WTC11 (cell line): ENCODE results near the gene OR51F2. TPM values are rescaled to one million over a fixed set of nuclear protein-coding genes. Genes with fewer than 3 reads are reported as not detected.
A peak's percentile ranks its signal among the peaks of the same experiment; 100 is the strongest.

ENCODE experiments used
- ATAC-seq: fragments of 200-7000 bp; cut with Tn5 transposase; 2 replicates; pipeline ENCODE4 v1.10.0; 2021; ENCODE audit warnings: mild to moderate bottlenecking, moderate library complexity
- CTCF ChIA-PET: fragments of 300-600 bp; sonication (Branson Sonifier 250); formaldehyde crosslinking; loops from one replicate; lab custom pipeline; 2021; ENCODE audit warnings: antibody characterized with exemption; lab: Charles Lee
- POLR2A ChIA-PET: fragments of 350-600 bp; sonication (Branson Sonifier 250); formaldehyde crosslinking; loops from one replicate; lab custom pipeline; 2021; ENCODE audit warnings: antibody characterized with exemption; lab: Charles Lee
- DNase-seq: peaks from one replicate; pipeline ENCODE4 v3.0.0; 2021; ENCODE audit warnings: low spot score
- H3K27ac Mint-ChIP-seq: 2 replicates; pipeline ENCODE4 v1.8.0; 2021; ENCODE audit warnings: mixed read lengths
- H3K27me3 Mint-ChIP-seq: 2 replicates; pipeline ENCODE4 v1.8.0; 2021; ENCODE audit warnings: low read depth, mild to moderate bottlenecking, moderate library complexity, mixed read lengths
- H3K36me3 Mint-ChIP-seq: 2 replicates; pipeline ENCODE4 v1.8.0; 2021; ENCODE audit warnings: mixed read lengths
- H3K4me1 Mint-ChIP-seq: 2 replicates; pipeline ENCODE4 v1.8.0; 2022; ENCODE audit warnings: mixed read lengths
- H3K4me3 Mint-ChIP-seq: 2 replicates; pipeline ENCODE4 v1.8.0; 2021; ENCODE audit warnings: mild to moderate bottlenecking, moderate library complexity, mixed read lengths
- H3K9me3 Mint-ChIP-seq: 2 replicates; pipeline ENCODE4 v1.8.0; 2021; ENCODE audit warnings: mixed read lengths
- AFF4 ChIP-seq: sonication (generic); formaldehyde crosslinking; IDR thresholded peaks from 2 replicates; pipeline ENCODE4 v1.8.1; 2023; ENCODE audit warnings: mild to moderate bottlenecking, missing genetic modification reagents, borderline replicate concordance
- ATF1 ChIP-seq: sonication (generic); formaldehyde crosslinking; IDR thresholded peaks from 2 replicates; pipeline ENCODE4 v1.8.1; 2023; ENCODE audit warnings: mild to moderate bottlenecking, moderate library complexity, missing genetic modification reagents
- CBFB ChIP-seq: sonication (generic); formaldehyde crosslinking; IDR thresholded peaks from 2 replicates; pipeline ENCODE4 v1.8.1; 2022; ENCODE audit warnings: mild to moderate bottlenecking, low read depth, missing genetic modification reagents
- CDX4 ChIP-seq: fragments of 250-450 bp; sonication (Bioruptor Pico); IDR thresholded peaks from 2 replicates; pipeline ENCODE4 v1.9.0; 2021; ENCODE audit warnings: moderate library complexity, mild to moderate bottlenecking, inconsistent platforms, borderline replicate concordance
- CTCF ChIP-seq: fragments of 200-600 bp; IDR thresholded peaks from 2 replicates; pipeline ENCODE4 v1.8.0; 2022; ENCODE audit warnings: antibody characterized with exemption
- EMX1 ChIP-seq: fragments of 250-450 bp; sonication (Bioruptor Pico); IDR thresholded peaks from 2 replicates; pipeline ENCODE4 v1.8.0; 2021; ENCODE audit warnings: mild to moderate bottlenecking
- ESRRA ChIP-seq: sonication (generic); formaldehyde crosslinking; IDR thresholded peaks from 2 replicates; pipeline ENCODE4 v1.8.1; 2022; ENCODE audit warnings: mild to moderate bottlenecking, missing genetic modification reagents, borderline replicate concordance
- HMGXB4 ChIP-seq: sonication (generic); formaldehyde crosslinking; IDR thresholded peaks from 2 replicates; pipeline ENCODE4 v1.8.1; 2023; ENCODE audit warnings: mild to moderate bottlenecking, moderate library complexity, missing genetic modification reagents
- IRF2 ChIP-seq: sonication (generic); formaldehyde crosslinking; IDR thresholded peaks from 2 replicates; pipeline ENCODE4 v1.8.0; 2022; ENCODE audit warnings: low read depth, missing genetic modification reagents, borderline replicate concordance
- NFYB ChIP-seq: sonication (generic); formaldehyde crosslinking; conservative IDR thresholded peaks from 2 replicates; pipeline ENCODE4 v1.8.0; 2022; ENCODE audit warnings: low read depth, missing genetic modification reagents
- NR3C1 ChIP-seq: sonication (generic); formaldehyde crosslinking; conservative IDR thresholded peaks from 2 replicates; pipeline ENCODE4 v1.8.1; 2023; ENCODE audit warnings: low read depth, mild to moderate bottlenecking, missing genetic modification reagents
- SMAD3 ChIP-seq: sonication (generic); formaldehyde crosslinking; IDR thresholded peaks from 2 replicates; pipeline ENCODE4 v1.8.0; 2022; ENCODE audit warnings: missing genetic modification reagents, mild to moderate bottlenecking, borderline replicate concordance
- TEAD1 ChIP-seq: sonication (generic); formaldehyde crosslinking; IDR thresholded peaks from 2 replicates; pipeline ENCODE4 v1.8.0; 2022; ENCODE audit warnings: mild to moderate bottlenecking, missing genetic modification reagents
- USF1 ChIP-seq: sonication (generic); formaldehyde crosslinking; IDR thresholded peaks from 2 replicates; pipeline ENCODE4 v1.8.0; 2022; ENCODE audit warnings: mild to moderate bottlenecking, missing genetic modification reagents
- ZNF138 ChIP-seq: sonication (generic); formaldehyde crosslinking; conservative IDR thresholded peaks from 2 replicates; pipeline ENCODE4 v1.8.1; 2022; ENCODE audit warnings: mild to moderate bottlenecking, moderate library complexity, missing genetic modification reagents
- ZNF416 ChIP-seq: fragments of 250-450 bp; sonication (Bioruptor Pico); IDR thresholded peaks from 2 replicates; pipeline ENCODE4 v1.9.0; 2021; ENCODE audit warnings: mild to moderate bottlenecking, inconsistent platforms
- total RNA-seq: library from RNA; stranded (reverse); gene quantifications from 3 replicates; pipeline ENCODE4 v1.2.3, GENCODE V29; 2021

Gene OR51F2
- total RNA-seq, 1 experiment from 2014 or later, result not detected

GRCh38 chr11:4809246-4809645 lies 11.9 kb upstream of the OR51F2 start:
- TF ChIP-seq HMGXB4 (CRISPR knock-in tag) (no peak), CBFB (CRISPR knock-in tag) (no peak), NFYB (CRISPR knock-in tag) (no peak), SMAD3 (no peak), EMX1 (CRISPR knock-in tag) (no peak), IRF2 (CRISPR knock-in tag) (no peak), ATF1 (CRISPR knock-in tag) (no peak), TEAD1 (no peak), ZNF138 (no peak), AFF4 (no peak)
- DNase-seq (no peak), ATAC-seq (no peak)
- POLR2A ChIA-PET, result no interaction called here
- Mint-ChIP-seq H3K27ac (no peak overlapping the region), H3K4me1 (peaks cover 2% of the 10 kb centered on the region), H3K36me3 (no peaks in the 10 kb centered on the region), H3K27me3 (peaks cover 4% of the 10 kb centered on the region; the same call in 1 of the 2 replicates), H3K4me3 (no peak overlapping the region), H3K9me3 (no peaks in the 10 kb centered on the region)
- CTCF ChIA-PET, result no interaction called here

- Mint-ChIP-seq H3K4me1 (peaks cover 6% of the 10 kb centered on the region; the same call in 1 of the 2 replicates), H3K27ac (no peak overlapping the region), H3K27me3 (no peaks in the 10 kb centered on the region; the same call in 1 of the 2 replicates), H3K9me3 (no peaks in the 10 kb centered on the region)
- no peak for DNase-seq
- CTCF ChIA-PET, result interaction anchor here (5.0 kb wide), 1 partner anchor 188 kb away, joined by 59 read pairs; the partner anchor contains the start of gene OR51D1
- TF ChIP-seq NR3C1 (no peak), CDX4 (no peak)
- TF ChIP-seq, all 79 proteins: peak for 0
- ATAC-seq, result no peak
- POLR2A ChIA-PET, result no interaction called here
- Mint-ChIP-seq H3K36me3 (no peaks in the 10 kb centered on the region), H3K4me3 (no peak overlapping the region)
Observed at GRCh38 chr11:4825132-4825531, 4.0 kb downstream of the OR51F2 start.

- ATAC-seq (peak; percentile 61), DNase-seq (no peak)
- H3K27ac Mint-ChIP-seq, result no peak overlapping the region
- no peaks in the 10 kb centered on the region for H3K9me3 Mint-ChIP-seq
- no peaks in the 10 kb centered on the region; the same call in 1 of the 2 replicates for H3K27me3 Mint-ChIP-seq
- peaks cover 6% of the 10 kb centered on the region; the same call in 1 of the 2 replicates for H3K4me1 Mint-ChIP-seq
- no peaks in the 10 kb centered on the region for H3K36me3 Mint-ChIP-seq
- H3K4me3 Mint-ChIP-seq, result no peak overlapping the region
- CTCF ChIA-PET, result interaction anchor here (0.7 to 5.0 kb wide), 5 partner anchors 11 to 199 kb away, joined by 3 to 59 read pairs (median 8); partner anchors contain the start of gene OR51D1
- no peak for TF ChIP-seq USF1
- TF ChIP-seq AFF4, result no peak
- no peak for TF ChIP-seq ZNF416 (CRISPR knock-in tag)
- no peak for TF ChIP-seq ESRRA (CRISPR knock-in tag)
- 0 out of 2 replicates have a peak, but pooled peaks have one; percentile 17 for TF ChIP-seq CTCF
- POLR2A ChIA-PET, result no interaction called here
Observed at GRCh38 chr11:4826425-4826824, 5.3 kb downstream of the OR51F2 start.
